ENCODE results near the gene PSTPIP2.

- no peak for TF ChIP-seq CDX4 (CRISPR knock-in tag; IDR thresholded peaks at IDR 0.05; ENCODE audit: borderline replicate concordance)
- no peak for TF ChIP-seq CTCF (IDR thresholded peaks at IDR 0.05)
- TF ChIP-seq HMGA2 (CRISPR knock-in tag; IDR thresholded peaks at IDR 0.05), result no peak
- no peak for TF ChIP-seq NR2C2 (CRISPR knock-in tag; IDR thresholded peaks at IDR 0.05)
- TF ChIP-seq NR1H2 (CRISPR knock-in tag; IDR thresholded peaks at IDR 0.05), result no peak
- TF ChIP-seq JUN (CRISPR knock-in tag; IDR thresholded peaks at IDR 0.05), result no peak
- no peak for TF ChIP-seq HMGXB4 (CRISPR knock-in tag; IDR thresholded peaks at IDR 0.05)
- no peak for TF ChIP-seq NFE2L1 (CRISPR knock-in tag; IDR thresholded peaks at IDR 0.05)
- no peak for TF ChIP-seq RELA (CRISPR knock-in tag; IDR thresholded peaks at IDR 0.05; ENCODE audit: borderline replicate concordance)
- TF ChIP-seq ATF2 (CRISPR knock-in tag; IDR thresholded peaks at IDR 0.05; ENCODE audit: borderline replicate concordance, low read depth), result no peak
- no peak for TF ChIP-seq ERG (CRISPR knock-in tag; IDR thresholded peaks at IDR 0.05)
- TF ChIP-seq FOXP4 (CRISPR knock-in tag; IDR thresholded peaks at IDR 0.05), result no peak
- TF ChIP-seq ELF4 (CRISPR knock-in tag; IDR thresholded peaks at IDR 0.05; ENCODE audit: low read depth), result no peak
Measured at GRCh38 chr18:46070815-46071652, 1.0 kb downstream of the PSTPIP2 start.
